ENCODE measurements around the gene CIAO3.

CIAO3 gene

GRCh38 chr16:736936-737481 lies 3.8 kb downstream of the CIAO3 start:
- DNase-seq (no peak), ATAC-seq (no peak)
- no peak overlapping the region for H3K27ac Mint-ChIP-seq
- no peaks in the 10 kb centered on the region for H3K27me3 Mint-ChIP-seq
- H3K9me3 Mint-ChIP-seq: no peaks in the 10 kb centered on the region
- no peak overlapping the region for H3K4me3 Mint-ChIP-seq
- peaks cover 8% of the 10 kb centered on the region for H3K36me3 Mint-ChIP-seq (ENCODE audit: low read depth)
- H3K4me1 Mint-ChIP-seq: peaks cover 31% of the 10 kb centered on the region

GRCh38 chr16:735982-736453 lies 4.8 kb downstream of the CIAO3 start:
- DNase-seq: no peak
- no peaks in the 10 kb centered on the region for H3K27me3 Mint-ChIP-seq
- H3K4me1 Mint-ChIP-seq: peaks cover 29% of the 10 kb centered on the region
- H3K9me3 Mint-ChIP-seq: no peaks in the 10 kb centered on the region
- no peak overlapping the region for H3K4me3 Mint-ChIP-seq
- ATAC-seq: peak; percentile 77
- H3K27ac Mint-ChIP-seq: peak overlapping the region; percentile 42
- H3K36me3 Mint-ChIP-seq (ENCODE audit: low read depth): peaks cover 8% of the 10 kb centered on the region

- Mint-ChIP-seq H3K36me3 (ENCODE audit: low read depth) (peaks cover 8% of the 10 kb centered on the region), H3K9me3 (no peaks in the 10 kb centered on the region), H3K27me3 (no peaks in the 10 kb centered on the region), H3K27ac (peak overlapping the region; percentile 27), H3K4me3 (no peak overlapping the region), H3K4me1 (peaks cover 29% of the 10 kb centered on the region)
- ATAC-seq (no peak), DNase-seq (no peak)
These were observed 5.6 kb downstream of the CIAO3 start for GRCh38 chr16:734981-735881.

GRCh38 chr16:734208-734980 lies 6.4 kb downstream of the CIAO3 start:
- H3K36me3 Mint-ChIP-seq (ENCODE audit: low read depth): peaks cover 8% of the 10 kb centered on the region
- no peaks in the 10 kb centered on the region for H3K9me3 Mint-ChIP-seq
- H3K4me1 Mint-ChIP-seq: peaks cover 23% of the 10 kb centered on the region
- DNase-seq: no peak
- ATAC-seq: no peak
- no peak overlapping the region for H3K27ac Mint-ChIP-seq
- H3K27me3 Mint-ChIP-seq: no peaks in the 10 kb centered on the region
- H3K4me3 Mint-ChIP-seq: no peak overlapping the region

GRCh38 chr16:733382-734207 lies 7.2 kb downstream of the CIAO3 start:
- peaks cover 8% of the 10 kb centered on the region for H3K36me3 Mint-ChIP-seq (ENCODE audit: low read depth)
- ATAC-seq: no peak
- no peaks in the 10 kb centered on the region for H3K9me3 Mint-ChIP-seq
- H3K4me1 Mint-ChIP-seq: peaks cover 20% of the 10 kb centered on the region
- no peaks in the 10 kb centered on the region for H3K27me3 Mint-ChIP-seq
- no peak overlapping the region for H3K4me3 Mint-ChIP-seq
- no peak overlapping the region for H3K27ac Mint-ChIP-seq
- peak; percentile 60 for DNase-seq

GRCh38 chr16:732936-733335 lies 7.9 kb downstream of the CIAO3 start:
- ATAC-seq (no peak), DNase-seq (no peak)
- no peaks in the 10 kb centered on the region for H3K27me3 Mint-ChIP-seq
- H3K9me3 Mint-ChIP-seq: no peaks in the 10 kb centered on the region
- no peak overlapping the region for H3K4me3 Mint-ChIP-seq
- H3K36me3 Mint-ChIP-seq (ENCODE audit: low read depth): peaks cover 8% of the 10 kb centered on the region
- peaks cover 18% of the 10 kb centered on the region for H3K4me1 Mint-ChIP-seq
- no peak overlapping the region for H3K27ac Mint-ChIP-seq

GRCh38 chr16:732332-732731 lies 8.5 kb downstream of the CIAO3 start:
- H3K4me1 Mint-ChIP-seq: peaks cover 18% of the 10 kb centered on the region
- no peak for ATAC-seq
- H3K9me3 Mint-ChIP-seq: no peaks in the 10 kb centered on the region
- H3K4me3 Mint-ChIP-seq: no peak overlapping the region
- H3K36me3 Mint-ChIP-seq (ENCODE audit: low read depth): peaks cover 5% of the 10 kb centered on the region
- DNase-seq: no peak
- H3K27ac Mint-ChIP-seq: no peak overlapping the region
- H3K27me3 Mint-ChIP-seq: no peaks in the 10 kb centered on the region

- Mint-ChIP-seq H3K36me3 (ENCODE audit: low read depth) (peaks cover 3% of the 10 kb centered on the region), H3K9me3 (no peaks in the 10 kb centered on the region), H3K27me3 (no peaks in the 10 kb centered on the region), H3K27ac (no peak overlapping the region), H3K4me3 (no peak overlapping the region), H3K4me1 (peaks cover 12% of the 10 kb centered on the region)
- DNase-seq: no peak
- no peak for ATAC-seq
These were observed 9.9 kb downstream of the CIAO3 start for GRCh38 chr16:730666-731509.

- no peaks in the 10 kb centered on the region for H3K27me3 Mint-ChIP-seq
- H3K36me3 Mint-ChIP-seq (ENCODE audit: low read depth): peaks cover under 1% of the 10 kb centered on the region
- no peaks in the 10 kb centered on the region for H3K9me3 Mint-ChIP-seq
- peaks cover 3% of the 10 kb centered on the region for H3K4me1 Mint-ChIP-seq
- H3K27ac Mint-ChIP-seq: no peak overlapping the region
- no peak for DNase-seq
- ATAC-seq: no peak
- no peak overlapping the region for H3K4me3 Mint-ChIP-seq
These were observed 10.8 kb downstream of the CIAO3 start for GRCh38 chr16:729768-730665.

- H3K4me1 Mint-ChIP-seq: no peaks in the 10 kb centered on the region
- ATAC-seq (no peak), DNase-seq (no peak)
- peak overlapping the region; percentile 42 for H3K4me3 Mint-ChIP-seq
- no peak overlapping the region for H3K27ac Mint-ChIP-seq
- H3K27me3 Mint-ChIP-seq: no peaks in the 10 kb centered on the region
- H3K9me3 Mint-ChIP-seq: no peaks in the 10 kb centered on the region
- H3K36me3 Mint-ChIP-seq (ENCODE audit: low read depth): no peaks in the 10 kb centered on the region
These were observed 11.7 kb downstream of the CIAO3 start for GRCh38 chr16:728890-729744.

- peak; percentile 44 for ATAC-seq
- Mint-ChIP-seq H3K9me3 (no peaks in the 10 kb centered on the region), H3K27me3 (no peaks in the 10 kb centered on the region), H3K36me3 (ENCODE audit: low read depth) (no peaks in the 10 kb centered on the region), H3K4me3 (peak overlapping the region; percentile 42), H3K4me1 (no peaks in the 10 kb centered on the region), H3K27ac (no peak overlapping the region)
- DNase-seq: peak; percentile 72
These were observed 12.5 kb downstream of the CIAO3 start for GRCh38 chr16:728131-728889.
